ENCODE data around the gene KCNS1.

Gene KCNS1

DNA sequence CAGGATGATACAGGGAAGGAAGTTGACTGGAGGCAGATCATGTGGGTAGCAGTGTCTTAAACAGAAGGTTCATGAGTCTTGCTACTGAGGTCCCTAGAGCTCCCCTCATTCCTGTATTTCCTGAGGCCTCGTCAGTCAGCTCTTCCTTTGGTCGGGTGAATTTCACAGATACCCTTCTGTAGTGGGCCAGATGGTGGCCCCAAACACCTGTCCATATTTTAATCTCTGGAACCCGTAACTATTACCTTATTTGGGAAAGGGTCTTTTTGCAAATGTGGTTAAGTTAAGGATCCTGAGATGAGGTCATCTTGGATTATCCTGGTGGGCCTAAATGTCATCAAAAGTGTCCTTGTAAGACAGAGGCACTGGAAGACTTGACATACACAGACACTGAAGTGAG lies 9.6 kb downstream of the KCNS1 start:
- WGBS = 88% methylated on average over 3 of the region's 3 CpGs
- H3K4me1 ChIP-seq (ENCODE audit: insufficient read depth, low read length) = no peaks in the 10 kb centered on the region
- H3K27me3 ChIP-seq (ENCODE audit: insufficient read depth, low read length) = no peaks in the 10 kb centered on the region
- H3K9me3 ChIP-seq (ENCODE audit: insufficient read depth, low read depth, low read length) = no peaks in the 10 kb centered on the region
- H3K4me3 ChIP-seq (ENCODE audit: low read length) = no peak overlapping the region
- H3K9ac ChIP-seq (ENCODE audit: low read depth, low read length) = no peak overlapping the region
- no peak overlapping the region for H3K27ac ChIP-seq (ENCODE audit: low read depth, low read length)
- H3K36me3 ChIP-seq (ENCODE audit: insufficient read depth, low read length) = no peaks in the 10 kb centered on the region

DNA sequence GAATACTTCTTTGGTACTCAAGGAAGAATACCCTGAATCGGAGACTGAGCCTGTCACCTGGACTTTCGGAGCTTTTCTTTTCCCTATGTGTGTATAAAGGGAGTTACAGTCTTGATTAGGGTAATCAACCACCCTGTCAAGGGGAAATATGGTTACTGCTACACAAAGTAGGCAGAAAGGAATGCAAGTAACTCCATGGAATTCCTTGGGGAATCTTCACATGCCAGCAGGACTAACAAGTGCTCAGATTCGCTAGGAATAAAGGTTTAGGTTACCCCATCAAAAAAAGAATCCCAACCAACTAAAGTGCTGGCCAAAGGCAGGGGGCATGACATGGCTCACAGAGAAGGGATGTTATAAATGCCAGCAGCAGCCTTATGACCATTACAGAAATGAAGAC lies 10.4 kb downstream of the KCNS1 start:
- Histone ChIP-seq H3K27me3 (ENCODE audit: insufficient read depth, low read length) (no peaks in the 10 kb centered on the region), H3K9ac (ENCODE audit: low read depth, low read length) (no peak overlapping the region), H3K4me1 (ENCODE audit: insufficient read depth, low read length) (no peaks in the 10 kb centered on the region), H3K4me3 (ENCODE audit: low read length) (no peak overlapping the region), H3K36me3 (ENCODE audit: insufficient read depth, low read length) (no peaks in the 10 kb centered on the region), H3K9me3 (ENCODE audit: insufficient read depth, low read depth, low read length) (no peaks in the 10 kb centered on the region), H3K27ac (ENCODE audit: low read depth, low read length) (no peak overlapping the region)
- 97% methylated on average over 3 of the region's 3 CpGs for WGBS

DNA sequence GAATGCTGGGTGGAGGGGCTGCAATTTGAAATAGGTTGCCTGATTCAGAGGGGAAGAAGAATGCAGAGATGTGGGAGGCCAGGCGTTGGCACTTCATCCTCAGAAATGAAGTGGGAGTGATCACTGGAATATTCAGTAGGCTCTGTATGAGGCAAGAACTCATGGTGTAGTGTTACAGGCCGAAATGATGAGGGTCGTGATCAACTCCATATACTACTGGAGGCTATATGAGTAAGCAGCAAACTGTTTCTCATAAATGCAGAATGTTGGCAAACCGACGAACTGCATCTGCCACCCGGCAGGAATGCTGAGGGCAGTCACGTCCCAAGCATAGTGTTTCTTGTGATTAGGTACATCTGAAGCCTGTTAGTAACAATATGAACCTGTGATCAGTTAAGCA lies 12.7 kb downstream of the KCNS1 start:
- Histone ChIP-seq H3K9me3 (ENCODE audit: insufficient read depth, low read depth, low read length) (no peaks in the 10 kb centered on the region), H3K9ac (ENCODE audit: low read depth, low read length) (no peak overlapping the region), H3K27me3 (ENCODE audit: insufficient read depth, low read length) (no peaks in the 10 kb centered on the region), H3K4me1 (ENCODE audit: insufficient read depth, low read length) (no peaks in the 10 kb centered on the region), H3K36me3 (ENCODE audit: insufficient read depth, low read length) (peaks cover under 1% of the 10 kb centered on the region; the same call in 1 of the 2 replicates), H3K27ac (ENCODE audit: low read depth, low read length) (no peak overlapping the region), H3K4me3 (ENCODE audit: low read length) (no peak overlapping the region)
- 85% methylated on average over 7 of the region's 7 CpGs for WGBS

DNA sequence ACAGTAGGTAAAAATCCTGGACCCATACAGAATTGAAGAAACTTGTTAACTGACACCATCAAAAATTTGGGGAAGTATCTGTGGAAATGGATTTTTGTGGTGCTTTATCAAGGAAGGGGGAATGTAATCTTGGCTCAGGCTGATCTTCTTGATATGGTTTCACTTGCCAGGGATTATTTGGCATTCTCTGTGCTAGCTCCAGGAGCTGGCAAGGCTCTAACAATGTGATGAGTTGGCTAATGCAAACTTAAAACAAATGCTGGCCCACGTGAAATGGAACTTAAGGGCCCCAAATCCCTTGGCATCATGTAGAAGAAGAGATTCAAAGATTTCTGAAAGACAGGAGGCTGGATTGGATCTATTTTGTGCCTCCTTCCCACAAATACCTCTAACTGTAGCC lies 13.1 kb downstream of the KCNS1 start:
- Histone ChIP-seq H3K9me3 (ENCODE audit: insufficient read depth, low read depth, low read length) (no peaks in the 10 kb centered on the region; the same call in 1 of the 2 replicates), H3K9ac (ENCODE audit: low read depth, low read length) (no peak overlapping the region), H3K4me1 (ENCODE audit: insufficient read depth, low read length) (no peaks in the 10 kb centered on the region), H3K4me3 (ENCODE audit: low read length) (no peak overlapping the region), H3K36me3 (ENCODE audit: insufficient read depth, low read length) (peaks cover 4% of the 10 kb centered on the region; the same call in 1 of the 2 replicates), H3K27ac (ENCODE audit: low read depth, low read length) (no peak overlapping the region), H3K27me3 (ENCODE audit: insufficient read depth, low read length) (no peaks in the 10 kb centered on the region)
- WGBS = 93% methylated on average over 1 of the region's 1 CpG

DNA sequence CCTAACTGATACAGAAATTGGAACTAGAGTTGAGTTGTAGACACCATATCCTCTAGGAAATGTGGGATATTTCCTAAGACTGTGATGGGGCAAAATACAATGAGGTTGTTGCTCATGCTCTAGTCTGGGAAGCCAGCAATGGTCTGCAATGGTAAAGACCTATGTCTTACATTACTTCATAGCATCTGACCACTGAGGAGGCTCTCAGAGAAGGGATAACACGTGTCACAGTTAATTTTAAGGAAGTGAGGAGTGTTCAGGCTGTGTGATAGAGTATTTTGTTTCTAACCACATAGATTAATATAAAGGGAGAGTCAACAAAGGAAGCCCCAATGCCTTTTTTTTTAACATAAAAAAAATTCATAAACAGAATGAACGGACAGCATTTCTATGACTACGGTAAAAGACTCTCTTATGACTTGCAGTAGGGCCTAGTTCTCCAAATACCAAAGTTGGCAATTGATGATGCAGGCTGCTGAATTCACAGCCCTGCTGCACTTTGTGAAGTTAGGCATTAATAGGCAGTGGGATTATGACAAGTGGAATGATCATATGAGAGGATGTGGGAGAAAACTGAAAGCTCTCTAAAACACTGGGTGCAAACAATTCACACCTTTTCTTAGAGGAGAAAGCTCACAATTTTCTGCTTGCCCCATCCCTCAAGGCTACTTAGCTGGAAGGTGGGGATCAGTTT lies 13.7 kb downstream of the KCNS1 start:
- WGBS = 95% methylated on average over 2 of the region's 3 CpGs
- Histone ChIP-seq H3K27me3 (ENCODE audit: insufficient read depth, low read length) (no peaks in the 10 kb centered on the region), H3K36me3 (ENCODE audit: insufficient read depth, low read length) (peaks cover 10% of the 10 kb centered on the region), H3K27ac (ENCODE audit: low read depth, low read length) (no peak overlapping the region), H3K9ac (ENCODE audit: low read depth, low read length) (no peak overlapping the region), H3K4me3 (ENCODE audit: low read length) (no peak overlapping the region), H3K9me3 (ENCODE audit: insufficient read depth, low read depth, low read length) (peaks cover 5% of the 10 kb centered on the region; the same call in 1 of the 2 replicates), H3K4me1 (ENCODE audit: insufficient read depth, low read length) (no peaks in the 10 kb centered on the region)

DNA sequence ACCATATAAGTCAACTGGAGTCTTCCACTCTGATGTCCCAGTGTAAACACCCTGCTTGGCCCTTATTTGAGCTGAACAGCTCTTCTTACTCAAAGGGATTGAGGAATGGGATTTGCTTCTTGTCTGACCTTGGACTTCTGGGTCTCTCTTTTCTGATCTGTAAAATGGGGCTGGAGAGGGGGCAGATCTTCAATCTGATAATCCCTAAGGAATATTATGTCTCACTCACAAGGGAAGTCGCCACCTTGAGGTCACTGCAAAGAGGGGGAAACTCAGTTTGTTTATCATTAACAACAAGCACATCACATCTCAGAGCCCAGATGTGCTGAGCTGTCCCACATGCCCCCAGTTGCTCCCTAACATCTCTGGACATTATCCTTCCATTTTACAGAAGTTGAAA lies 15.1 kb downstream of the KCNS1 start:
- no peak overlapping the region for H3K27ac ChIP-seq (ENCODE audit: low read depth, low read length)
- peaks cover 11% of the 10 kb centered on the region; the same call in 1 of the 2 replicates for H3K9me3 ChIP-seq (ENCODE audit: insufficient read depth, low read depth, low read length)
- H3K27me3 ChIP-seq (ENCODE audit: insufficient read depth, low read length) = no peaks in the 10 kb centered on the region
- H3K4me1 ChIP-seq (ENCODE audit: insufficient read depth, low read length) = no peaks in the 10 kb centered on the region
- no peak overlapping the region for H3K9ac ChIP-seq (ENCODE audit: low read depth, low read length)
- H3K36me3 ChIP-seq (ENCODE audit: insufficient read depth, low read length) = peaks cover 23% of the 10 kb centered on the region
- WGBS = 87% methylated on average over 1 of the region's 1 CpG
- H3K4me3 ChIP-seq (ENCODE audit: low read length) = no peak overlapping the region

DNA sequence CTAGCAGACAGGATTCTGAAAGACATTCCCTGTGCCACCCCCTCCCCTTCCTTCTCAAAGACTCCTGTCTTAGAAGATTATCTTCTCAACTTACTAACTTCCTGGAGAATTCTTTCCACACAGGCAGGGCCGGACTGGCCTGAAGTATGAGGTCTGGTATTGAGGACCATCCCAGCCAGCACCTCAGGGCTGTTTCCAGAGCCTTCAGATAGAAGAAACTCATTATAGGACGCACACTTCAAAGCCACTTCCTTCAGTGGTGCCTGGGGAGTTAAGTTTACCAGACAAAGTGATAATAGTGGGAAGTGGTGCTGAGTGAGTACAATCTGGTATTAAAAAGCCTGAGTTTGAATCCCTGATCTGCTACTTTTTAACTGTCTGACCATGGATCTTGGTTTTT lies 15.6 kb downstream of the KCNS1 start:
- Histone ChIP-seq H3K4me3 (ENCODE audit: low read length) (no peak overlapping the region), H3K9ac (ENCODE audit: low read depth, low read length) (no peak overlapping the region), H3K9me3 (ENCODE audit: insufficient read depth, low read depth, low read length) (peaks cover 11% of the 10 kb centered on the region; the same call in 1 of the 2 replicates), H3K36me3 (ENCODE audit: insufficient read depth, low read length) (peaks cover 29% of the 10 kb centered on the region), H3K27me3 (ENCODE audit: insufficient read depth, low read length) (no peaks in the 10 kb centered on the region), H3K4me1 (ENCODE audit: insufficient read depth, low read length) (no peaks in the 10 kb centered on the region), H3K27ac (ENCODE audit: low read depth, low read length) (no peak overlapping the region)
- WGBS = 100% methylated on average over 2 of the region's 2 CpGs

DNA sequence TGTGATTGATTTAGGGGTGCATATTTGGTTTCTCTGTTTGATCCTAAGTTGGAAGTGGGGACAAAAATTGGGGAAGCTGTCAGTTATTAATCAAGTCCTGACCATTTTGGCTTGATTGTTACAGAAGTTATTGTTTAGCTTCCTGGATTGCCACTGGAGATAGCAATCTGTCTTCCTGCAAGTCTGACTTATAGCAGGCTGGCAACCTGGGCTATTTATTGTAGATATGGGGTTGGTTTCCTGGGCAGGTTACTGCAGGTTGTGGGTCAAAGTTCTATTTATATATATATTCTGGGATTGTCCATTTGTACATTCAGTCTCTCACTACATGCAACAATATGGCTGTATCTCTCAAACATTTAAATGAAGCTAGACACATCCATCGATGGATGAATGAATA lies 17.8 kb downstream of the KCNS1 start:
- WGBS = 88% methylated on average over 1 of the region's 1 CpG
- Histone ChIP-seq H3K9ac (ENCODE audit: low read depth, low read length) (no peak overlapping the region), H3K27ac (ENCODE audit: low read depth, low read length) (no peak overlapping the region), H3K9me3 (ENCODE audit: insufficient read depth, low read depth, low read length) (peaks cover 11% of the 10 kb centered on the region; the same call in 1 of the 2 replicates), H3K4me3 (ENCODE audit: low read length) (no peak overlapping the region), H3K27me3 (ENCODE audit: insufficient read depth, low read length) (no peaks in the 10 kb centered on the region), H3K4me1 (ENCODE audit: insufficient read depth, low read length) (no peaks in the 10 kb centered on the region), H3K36me3 (ENCODE audit: insufficient read depth, low read length) (peaks cover 47% of the 10 kb centered on the region)

DNA sequence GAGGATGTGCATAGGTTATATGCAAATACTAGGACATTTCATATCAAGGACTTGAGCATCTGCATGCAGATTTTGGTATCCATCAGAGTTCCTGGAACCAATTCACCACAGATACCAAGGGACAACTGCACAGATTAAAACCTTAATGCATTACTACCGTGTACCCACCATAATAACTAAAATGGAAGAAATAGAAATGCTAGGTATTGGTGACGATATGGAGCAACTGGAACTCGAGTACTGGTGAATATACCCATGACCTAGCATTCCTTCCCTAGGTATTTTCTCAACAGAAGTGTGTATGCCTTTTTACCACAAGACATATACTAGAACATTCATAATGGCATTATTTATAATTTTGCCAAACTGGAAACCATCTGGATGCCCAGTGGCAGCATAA lies 18.5 kb downstream of the KCNS1 start:
- H3K9me3 ChIP-seq (ENCODE audit: insufficient read depth, low read depth, low read length) = peaks cover 11% of the 10 kb centered on the region; the same call in 1 of the 2 replicates
- no peaks in the 10 kb centered on the region for H3K4me1 ChIP-seq (ENCODE audit: insufficient read depth, low read length)
- no peak overlapping the region for H3K9ac ChIP-seq (ENCODE audit: low read depth, low read length)
- 100% methylated on average over 2 of the region's 3 CpGs for WGBS
- H3K27ac ChIP-seq (ENCODE audit: low read depth, low read length) = no peak overlapping the region
- no peak overlapping the region for H3K4me3 ChIP-seq (ENCODE audit: low read length)
- H3K27me3 ChIP-seq (ENCODE audit: insufficient read depth, low read length) = no peaks in the 10 kb centered on the region
- H3K36me3 ChIP-seq (ENCODE audit: insufficient read depth, low read length) = peaks cover 51% of the 10 kb centered on the region

DNA sequence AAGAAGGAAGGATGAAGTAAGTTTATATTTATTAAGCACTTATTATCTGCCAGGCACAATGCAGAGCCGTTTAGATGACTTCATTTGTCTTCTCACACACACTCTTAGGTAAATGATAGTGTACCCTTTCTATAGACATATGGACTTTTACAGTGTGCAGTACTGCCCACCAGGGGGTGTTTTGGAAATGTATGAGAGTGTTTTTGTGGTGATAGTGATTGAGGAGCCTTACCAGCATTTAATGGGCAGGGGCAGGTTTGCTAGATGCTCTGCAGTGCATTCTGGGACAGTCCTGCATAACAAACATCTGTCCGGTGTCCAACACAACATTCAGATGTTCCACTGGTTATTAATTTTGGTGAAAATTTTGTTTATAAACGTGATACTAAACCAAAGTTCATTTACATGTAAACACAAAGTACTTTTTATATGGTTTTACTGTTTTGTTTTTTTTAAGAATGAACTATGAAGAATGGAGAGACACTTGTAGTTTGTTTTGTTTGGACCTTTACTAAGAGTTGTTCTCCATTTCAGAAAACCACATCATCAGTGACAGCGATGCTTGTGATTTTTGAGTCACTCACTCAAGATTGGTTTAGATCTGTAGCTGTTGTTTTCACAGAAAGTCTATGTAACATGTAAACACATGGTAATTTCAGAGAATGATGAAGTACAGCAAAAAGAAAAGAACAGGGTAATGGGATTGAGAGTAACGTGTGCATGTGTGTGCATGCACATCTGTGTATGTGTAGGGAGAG lies 19.9 kb downstream of the KCNS1 start:
- H3K4me3 ChIP-seq (ENCODE audit: low read length) = no peak overlapping the region
- no peak overlapping the region for H3K27ac ChIP-seq (ENCODE audit: low read depth, low read length)
- no peak overlapping the region for H3K9ac ChIP-seq (ENCODE audit: low read depth, low read length)
- peaks cover 57% of the 10 kb centered on the region for H3K36me3 ChIP-seq (ENCODE audit: insufficient read depth, low read length)
- no peaks in the 10 kb centered on the region for H3K27me3 ChIP-seq (ENCODE audit: insufficient read depth, low read length)
- peaks cover 11% of the 10 kb centered on the region; the same call in 1 of the 2 replicates for H3K9me3 ChIP-seq (ENCODE audit: insufficient read depth, low read depth, low read length)
- H3K4me1 ChIP-seq (ENCODE audit: insufficient read depth, low read length) = peaks cover 9% of the 10 kb centered on the region; the same call in 1 of the 2 replicates
- WGBS = 93% methylated on average over 2 of the region's 5 CpGs

DNA sequence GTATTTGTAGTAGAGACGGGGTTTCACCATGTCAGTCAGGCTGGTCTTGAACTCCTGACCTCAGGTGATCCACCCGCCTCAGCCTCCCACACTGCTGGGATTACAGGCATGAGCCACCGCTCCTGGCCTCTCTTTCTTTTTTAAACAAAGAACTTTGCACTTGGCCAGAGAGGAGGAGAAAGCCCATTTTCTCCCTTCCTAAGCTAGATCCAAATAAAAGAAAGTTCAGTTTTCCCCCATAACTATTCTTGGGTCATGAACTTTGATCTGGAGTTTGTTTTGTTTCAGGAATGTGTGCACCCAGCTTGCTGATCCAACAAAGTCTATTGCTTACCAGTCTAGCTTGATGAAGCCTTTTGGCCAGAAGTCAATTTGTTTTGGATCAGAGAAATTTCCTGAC lies 23.4 kb downstream of the KCNS1 start:
- Histone ChIP-seq H3K27ac (ENCODE audit: low read depth, low read length) (no peak overlapping the region), H3K9me3 (ENCODE audit: insufficient read depth, low read depth, low read length) (peaks cover 9% of the 10 kb centered on the region; the same call in 1 of the 2 replicates), H3K36me3 (ENCODE audit: insufficient read depth, low read length) (peaks cover 60% of the 10 kb centered on the region), H3K27me3 (ENCODE audit: insufficient read depth, low read length) (no peaks in the 10 kb centered on the region), H3K4me3 (ENCODE audit: low read length) (no peak overlapping the region), H3K4me1 (ENCODE audit: insufficient read depth, low read length) (peaks cover 9% of the 10 kb centered on the region; the same call in 1 of the 2 replicates), H3K9ac (ENCODE audit: low read depth, low read length) (no peak overlapping the region)
- WGBS = 92% methylated on average over 3 of the region's 3 CpGs
